ENCODE results near the gene WNT8B. TPM values are rescaled to one million over a fixed set of nuclear protein-coding genes. Genes with fewer than 3 reads are reported as not detected.

Gene WNT8B
- total and polyA plus RNA-seq, 10 donors: 0.03 TPM; not detected in 9

GRCh38 chr10:100510533-100511308, 47.9 kb downstream of the WNT8B start:
- Histone ChIP-seq H3K4me1 (peaks cover 0 to 48% (median 20%) of the 10 kb centered on the region in 6 donors), H3K36me3 (peaks cover 0 to 77% (median 9%) of the 10 kb centered on the region in 6 donors), H3K27ac (peak overlapping the region in 4 of 8 donors; percentile 49 to 66 (median 55)), H3K27me3 (replicated peaks in 1 of 7) (no peaks in the 10 kb centered on the region), H3K4me3 (no peak overlapping the region), H3K9me3 (no peaks in the 10 kb centered on the region)
- intact Hi-C loops (cut with DNase I; ENCODE audit: low total_unique reads): no loop called here
- no peak for TF ChIP-seq POLR2AphosphoS5 (IDR thresholded peaks at IDR 0.05)
- no peak for TF ChIP-seq POLR2A (IDR thresholded peaks at IDR 0.05)
- TF ChIP-seq, protein P1, sequence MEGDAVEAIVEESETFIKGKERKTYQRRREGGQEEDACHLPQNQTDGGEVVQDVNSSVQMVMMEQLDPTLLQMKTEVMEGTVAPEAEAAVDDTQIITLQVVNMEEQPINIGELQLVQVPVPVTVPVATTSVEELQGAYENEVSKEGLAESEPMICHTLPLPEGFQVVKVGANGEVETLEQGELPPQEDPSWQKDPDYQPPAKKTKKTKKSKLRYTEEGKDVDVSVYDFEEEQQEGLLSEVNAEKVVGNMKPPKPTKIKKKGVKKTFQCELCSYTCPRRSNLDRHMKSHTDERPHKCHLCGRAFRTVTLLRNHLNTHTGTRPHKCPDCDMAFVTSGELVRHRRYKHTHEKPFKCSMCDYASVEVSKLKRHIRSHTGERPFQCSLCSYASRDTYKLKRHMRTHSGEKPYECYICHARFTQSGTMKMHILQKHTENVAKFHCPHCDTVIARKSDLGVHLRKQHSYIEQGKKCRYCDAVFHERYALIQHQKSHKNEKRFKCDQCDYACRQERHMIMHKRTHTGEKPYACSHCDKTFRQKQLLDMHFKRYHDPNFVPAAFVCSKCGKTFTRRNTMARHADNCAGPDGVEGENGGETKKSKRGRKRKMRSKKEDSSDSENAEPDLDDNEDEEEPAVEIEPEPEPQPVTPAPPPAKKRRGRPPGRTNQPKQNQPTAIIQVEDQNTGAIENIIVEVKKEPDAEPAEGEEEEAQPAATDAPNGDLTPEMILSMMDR (IDR thresholded peaks at IDR 0.05 in 8 of 11, conservative IDR thresholded peaks at IDR 0.05 in 3 of 11): peak in 1 of 11 experiments; percentile 5
- 37 to 75% (median 50%) methylated on average over 7 of the region's 7 CpGs for WGBS, 5 donors
- no peak for DNase-seq

DNA sequence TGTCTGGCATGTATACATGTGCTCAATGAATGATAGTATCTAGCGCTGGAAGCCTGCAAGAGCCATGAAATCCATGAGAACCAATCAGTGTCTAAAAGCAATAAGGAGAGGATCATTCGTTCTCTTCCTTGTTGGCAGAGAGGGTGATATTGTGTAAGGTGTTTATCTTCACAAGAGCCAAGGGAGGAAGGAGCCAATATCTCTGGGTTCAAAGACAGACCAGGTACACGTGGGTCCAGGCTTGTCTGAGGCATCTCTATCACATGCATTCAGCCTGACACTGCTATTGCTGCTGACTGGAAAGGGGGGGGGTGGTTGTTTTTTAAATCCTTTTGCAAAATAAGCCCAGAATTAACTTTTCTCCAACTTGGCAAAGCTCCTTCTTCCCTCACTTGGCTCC, 52.8 kb downstream of the WNT8B start:
- no peak overlapping the region for H3K27ac ChIP-seq
- H3K36me3 ChIP-seq: peaks cover 0 to 42% (median 6%) of the 10 kb centered on the region in 6 donors
- 81 to 93% (median 86%) methylated on average over 3 of the region's 3 CpGs for WGBS, 5 donors
- DNase-seq: no peak
- peaks cover 0 to 12% (median 4%) of the 10 kb centered on the region in 7 donors for H3K27me3 ChIP-seq (replicated peaks in 1 of 7)
- no peak for TF ChIP-seq POLR2AphosphoS5 (IDR thresholded peaks at IDR 0.05)
- TF ChIP-seq POLR2A (IDR thresholded peaks at IDR 0.05): no peak
- TF ChIP-seq, protein P1 (IDR thresholded peaks at IDR 0.05 in 8 of 11, conservative IDR thresholded peaks at IDR 0.05 in 3 of 11): no peak
- peaks cover 6 to 39% (median 24%) of the 10 kb centered on the region in 6 donors for H3K4me1 ChIP-seq
- no peak overlapping the region for H3K4me3 ChIP-seq
- intact Hi-C loops (cut with DNase I; ENCODE audit: low total_unique reads): loop anchor here (5.0 kb wide), 1 partner anchor 78 kb away; no protein-coding TSS in a partner anchor
- no peaks in the 10 kb centered on the region for H3K9me3 ChIP-seq

GRCh38 chr10:100516847-100517246, 54.0 kb downstream of the WNT8B start:
- H3K4me3 ChIP-seq: no peak overlapping the region
- no peak for DNase-seq
- WGBS, 5 donors: 86 to 98% (median 88%) methylated on average over 2 of the region's 2 CpGs
- no peak for TF ChIP-seq POLR2A (IDR thresholded peaks at IDR 0.05)
- TF ChIP-seq, protein P1 (IDR thresholded peaks at IDR 0.05 in 8 of 11, conservative IDR thresholded peaks at IDR 0.05 in 3 of 11): no peak
- TF ChIP-seq POLR2AphosphoS5 (IDR thresholded peaks at IDR 0.05): no peak
- intact Hi-C loops (cut with DNase I; ENCODE audit: low total_unique reads): loop anchor here (5.0 kb wide), 1 partner anchor 80 kb away; no protein-coding TSS in a partner anchor
- peaks cover 0 to 37% (median 6%) of the 10 kb centered on the region in 6 donors for H3K36me3 ChIP-seq
- H3K27ac ChIP-seq: no peak overlapping the region
- H3K27me3 ChIP-seq (replicated peaks in 1 of 7): peaks cover 0 to 12% (median 4%) of the 10 kb centered on the region in 7 donors
- H3K9me3 ChIP-seq: no peaks in the 10 kb centered on the region
- H3K4me1 ChIP-seq: peaks cover 0 to 26% (median 16%) of the 10 kb centered on the region in 6 donors

DNA sequence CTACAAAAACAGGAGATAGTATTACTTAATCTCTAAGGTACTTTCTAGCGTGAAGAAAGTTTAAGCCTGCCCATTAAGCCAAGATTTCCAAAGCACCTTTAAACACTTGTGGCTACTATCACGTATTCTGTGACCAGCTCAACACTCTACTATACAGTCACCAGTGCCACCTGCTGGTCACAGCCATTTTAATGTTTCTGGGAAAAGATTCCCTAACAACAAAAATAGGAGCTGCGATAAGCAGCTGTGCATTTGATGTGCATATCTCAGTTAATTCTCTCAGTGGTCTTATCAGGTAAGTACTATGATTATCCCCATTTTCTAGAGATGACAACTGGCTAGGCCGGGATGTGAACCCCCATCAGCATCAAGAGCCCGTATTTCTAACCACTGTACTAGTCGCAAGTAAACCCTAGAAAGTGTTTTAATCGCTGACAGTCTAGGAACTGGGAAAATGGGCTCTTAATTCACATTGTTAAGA, 56.0 kb downstream of the WNT8B start:
- TF ChIP-seq, protein P1 (IDR thresholded peaks at IDR 0.05 in 8 of 11, conservative IDR thresholded peaks at IDR 0.05 in 3 of 11): peak; percentile 40 to 73 (median 64)
- TF ChIP-seq POLR2A (IDR thresholded peaks at IDR 0.05): no peak
- Histone ChIP-seq H3K36me3 (peaks cover 0 to 44% (median 15%) of the 10 kb centered on the region in 6 donors), H3K9me3 (no peaks in the 10 kb centered on the region), H3K27me3 (replicated peaks in 1 of 7) (peaks cover 0 to 12% (median 4%) of the 10 kb centered on the region in 7 donors), H3K4me3 (peak overlapping the region in 5 of 8 donors; percentile 26 to 65 (median 39)), H3K27ac (no peak overlapping the region), H3K4me1 (peaks cover 0 to 19% (median 16%) of the 10 kb centered on the region in 6 donors)
- DNase-seq: no peak
- intact Hi-C loops (cut with DNase I; ENCODE audit: low total_unique reads): loop anchor here (5.0 kb wide), 1 partner anchor 82 kb away; no protein-coding TSS in a partner anchor
- 14 to 27% (median 24%) methylated on average over 7 of the region's 7 CpGs for WGBS, 5 donors
